HG03342 (cell line): ENCODE measurements around the gene NAT16.

ENCODE experiments used
- ATAC-seq: cut with Tn5 transposase; IDR thresholded peaks from one replicate; pipeline ENCODE4 v1.9.1; 2021; ENCODE audit warnings: mild to moderate bottlenecking, moderate library complexity; ENCODE audit not compliant: unreplicated experiment

The NAT16 gene

GRCh38 chr7:101172005-101172853 lies 7.9 kb downstream of the NAT16 start:
- ATAC-seq, result no peak

- no peak for ATAC-seq
Observed at GRCh38 chr7:101171442-101171837, 8.7 kb downstream of the NAT16 start.

- ATAC-seq, result no peak
Observed at GRCh38 chr7:101170617-101171441, 9.3 kb downstream of the NAT16 start.

GRCh38 chr7:101169838-101170551 lies 10.1 kb downstream of the NAT16 start:
- no peak for ATAC-seq

GRCh38 chr7:101169110-101169837 lies 10.8 kb downstream of the NAT16 start:
- no peak for ATAC-seq

- ATAC-seq, result no peak
Observed at GRCh38 chr7:101168412-101169049, 11.6 kb downstream of the NAT16 start.

GRCh38 chr7:101167645-101168411 lies 12.3 kb downstream of the NAT16 start:
- ATAC-seq, result no peak

- ATAC-seq, result no peak
Observed at GRCh38 chr7:101166909-101167644, 13.0 kb downstream of the NAT16 start.

GRCh38 chr7:101166648-101166908 lies 13.5 kb downstream of the NAT16 start:
- ATAC-seq, result no peak

GRCh38 chr7:101165958-101166647 lies 14.0 kb downstream of the NAT16 start:
- no peak for ATAC-seq

- ATAC-seq, result peak; percentile 64
Observed at GRCh38 chr7:101165075-101165957, 14.8 kb downstream of the NAT16 start, which contains the start of gene VGF. TSS of gene VGF (minus strand) at chr7:101165569. CDS start at chr7:101164843, 726 bp downstream.

- ATAC-seq, result no peak
Observed at GRCh38 chr7:101164071-101164840, 15.8 kb downstream of the NAT16 start.

- ATAC-seq, result no peak
Observed at GRCh38 chr7:101163279-101164070, 16.6 kb downstream of the NAT16 start.

- no peak for ATAC-seq
Observed at GRCh38 chr7:101162551-101163278, 17.4 kb downstream of the NAT16 start.
